Measurements from ENCODE around the gene CDK6. TPM values are rescaled to one million over a fixed set of nuclear protein-coding genes. Genes with fewer than 3 reads are reported as not detected.

The CDK6 gene
- total RNA-seq, 1 experiment from 2014 or later, result 10.5 TPM

DNA sequence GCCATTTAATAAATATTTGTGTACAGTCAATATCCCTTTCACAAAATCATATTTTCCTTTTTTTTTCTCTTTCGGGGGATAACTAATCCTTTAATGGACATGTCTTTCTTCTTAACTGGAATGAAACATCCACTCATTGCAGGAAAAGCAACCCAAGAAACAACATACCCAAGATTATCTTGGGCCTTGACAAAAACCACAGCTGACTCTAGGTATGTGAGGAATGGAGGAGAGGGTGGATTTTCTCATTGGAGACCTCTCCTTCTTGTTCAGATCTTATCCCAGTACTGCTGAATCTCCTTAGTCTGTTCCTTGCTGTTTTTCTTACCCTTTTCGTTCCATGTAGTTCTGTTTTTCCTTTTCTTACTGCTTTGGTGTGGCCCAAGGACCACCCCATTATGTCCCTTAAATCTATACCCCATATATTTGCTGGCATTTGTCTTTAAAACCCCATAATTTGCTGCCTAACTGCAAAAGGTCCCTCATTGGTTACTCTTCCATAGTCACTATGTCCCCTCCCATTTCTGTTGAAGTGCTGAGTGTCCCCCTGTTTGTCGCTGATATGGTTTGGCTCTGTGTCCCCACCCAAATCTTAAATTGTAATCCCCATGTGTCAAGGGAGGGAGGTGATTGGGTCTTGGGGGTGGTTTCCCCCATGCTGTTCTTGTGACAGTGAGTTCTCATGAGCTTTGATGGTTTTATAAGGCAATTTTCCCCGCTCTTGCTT lies 6.8 kb upstream of the CDK6 start:
- TF ChIP-seq, protein P1, sequence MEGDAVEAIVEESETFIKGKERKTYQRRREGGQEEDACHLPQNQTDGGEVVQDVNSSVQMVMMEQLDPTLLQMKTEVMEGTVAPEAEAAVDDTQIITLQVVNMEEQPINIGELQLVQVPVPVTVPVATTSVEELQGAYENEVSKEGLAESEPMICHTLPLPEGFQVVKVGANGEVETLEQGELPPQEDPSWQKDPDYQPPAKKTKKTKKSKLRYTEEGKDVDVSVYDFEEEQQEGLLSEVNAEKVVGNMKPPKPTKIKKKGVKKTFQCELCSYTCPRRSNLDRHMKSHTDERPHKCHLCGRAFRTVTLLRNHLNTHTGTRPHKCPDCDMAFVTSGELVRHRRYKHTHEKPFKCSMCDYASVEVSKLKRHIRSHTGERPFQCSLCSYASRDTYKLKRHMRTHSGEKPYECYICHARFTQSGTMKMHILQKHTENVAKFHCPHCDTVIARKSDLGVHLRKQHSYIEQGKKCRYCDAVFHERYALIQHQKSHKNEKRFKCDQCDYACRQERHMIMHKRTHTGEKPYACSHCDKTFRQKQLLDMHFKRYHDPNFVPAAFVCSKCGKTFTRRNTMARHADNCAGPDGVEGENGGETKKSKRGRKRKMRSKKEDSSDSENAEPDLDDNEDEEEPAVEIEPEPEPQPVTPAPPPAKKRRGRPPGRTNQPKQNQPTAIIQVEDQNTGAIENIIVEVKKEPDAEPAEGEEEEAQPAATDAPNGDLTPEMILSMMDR (conservative IDR thresholded peaks at IDR 0.05; ENCODE audit: low read depth, low read length), result no peak
- no peak for TF ChIP-seq EZH2 (IDR thresholded peaks at IDR 0.05; ENCODE audit: borderline replicate concordance, low read depth, low read length, poor library complexity, severe bottlenecking)
- H3K4me3 ChIP-seq (ENCODE audit: low read depth, low read length, poor library complexity, severe bottlenecking), result no peak overlapping the region
- no peaks in the 10 kb centered on the region for H3K4me1 ChIP-seq (ENCODE audit: insufficient read depth, low read length, poor library complexity, severe bottlenecking)
- H3K27ac ChIP-seq (ENCODE audit: low read depth, low read length, poor library complexity, severe bottlenecking), result no peak overlapping the region
- H3K36me3 ChIP-seq (ENCODE audit: insufficient read depth, low read length, poor library complexity, severe bottlenecking), result no peaks in the 10 kb centered on the region
- intact Hi-C loops (cut with micrococcal nuclease; ENCODE audit: unreplicated experiment), result no loop called here
- H3K9me3 ChIP-seq (ENCODE audit: low read depth, low read length, poor library complexity, severe bottlenecking), result no peaks in the 10 kb centered on the region
- H3K27me3 ChIP-seq (replicated peaks; ENCODE audit: insufficient read depth, low read depth, low read length, poor library complexity), result peaks cover 94% of the 10 kb centered on the region
- POLR2A ChIA-PET (ENCODE audit: low non-redundant PET), result no interaction called here
- no TSS peak for BruUV-seq (replicated peaks)
- CTCF ChIA-PET, result no interaction called here
- DNase-seq (ENCODE audit: low spot score), result no peak

DNA sequence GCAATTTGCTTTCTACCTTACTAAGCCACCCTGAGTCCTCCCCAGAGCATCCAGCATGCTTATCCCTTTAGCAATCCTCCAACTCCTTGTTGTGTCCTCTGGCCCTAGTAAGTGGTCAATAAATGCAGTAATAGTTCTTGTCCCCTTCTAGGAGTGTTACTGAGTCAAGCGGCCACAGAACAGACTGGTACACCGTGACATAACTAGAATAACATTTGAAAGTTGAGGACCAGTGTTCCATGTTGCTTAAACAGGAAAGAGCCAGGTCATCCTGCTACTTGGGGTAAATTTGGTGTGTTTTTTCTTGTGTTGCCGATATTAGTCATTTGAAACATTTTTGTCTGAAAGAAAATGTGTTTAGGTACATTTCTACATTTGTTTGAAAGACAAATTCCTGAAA lies 4.8 kb upstream of the CDK6 start:
- TF ChIP-seq, protein P1 (conservative IDR thresholded peaks at IDR 0.05; ENCODE audit: low read depth, low read length), result no peak
- TF ChIP-seq EZH2 (IDR thresholded peaks at IDR 0.05; ENCODE audit: borderline replicate concordance, low read depth, low read length, poor library complexity, severe bottlenecking), result no peak
- H3K27me3 ChIP-seq (replicated peaks; ENCODE audit: insufficient read depth, low read depth, low read length, poor library complexity), result peaks cover 88% of the 10 kb centered on the region
- BruUV-seq (replicated peaks), result no TSS peak
- H3K36me3 ChIP-seq (ENCODE audit: insufficient read depth, low read length, poor library complexity, severe bottlenecking), result no peaks in the 10 kb centered on the region
- CTCF ChIA-PET, result no interaction called here
- H3K27ac ChIP-seq (ENCODE audit: low read depth, low read length, poor library complexity, severe bottlenecking), result no peak overlapping the region
- intact Hi-C loops (cut with micrococcal nuclease; ENCODE audit: unreplicated experiment), result no loop called here
- DNase-seq (ENCODE audit: low spot score), result no peak
- no peaks in the 10 kb centered on the region for H3K9me3 ChIP-seq (ENCODE audit: low read depth, low read length, poor library complexity, severe bottlenecking)
- H3K4me3 ChIP-seq (ENCODE audit: low read depth, low read length, poor library complexity, severe bottlenecking), result no peak overlapping the region
- H3K4me1 ChIP-seq (ENCODE audit: insufficient read depth, low read length, poor library complexity, severe bottlenecking), result no peaks in the 10 kb centered on the region
- POLR2A ChIA-PET (ENCODE audit: low non-redundant PET), result no interaction called here

GRCh38 chr7:92840316-92840715 lies 3.9 kb upstream of the CDK6 start:
- TF ChIP-seq, protein P1 (conservative IDR thresholded peaks at IDR 0.05; ENCODE audit: low read depth, low read length), result no peak
- TF ChIP-seq EZH2 (IDR thresholded peaks at IDR 0.05; ENCODE audit: borderline replicate concordance, low read depth, low read length, poor library complexity, severe bottlenecking), result no peak
- POLR2A ChIA-PET (ENCODE audit: low non-redundant PET), result no interaction called here
- DNase-seq (ENCODE audit: low spot score), result no peak
- CTCF ChIA-PET, result no interaction called here
- intact Hi-C loops (cut with micrococcal nuclease; ENCODE audit: unreplicated experiment), result no loop called here
- BruUV-seq (replicated peaks), result no TSS peak
- Histone ChIP-seq H3K36me3 (ENCODE audit: insufficient read depth, low read length, poor library complexity, severe bottlenecking) (no peaks in the 10 kb centered on the region), H3K4me3 (ENCODE audit: low read depth, low read length, poor library complexity, severe bottlenecking) (no peak overlapping the region), H3K27ac (ENCODE audit: low read depth, low read length, poor library complexity, severe bottlenecking) (no peak overlapping the region), H3K27me3 (replicated peaks; ENCODE audit: insufficient read depth, low read depth, low read length, poor library complexity) (peaks cover 80% of the 10 kb centered on the region), H3K9me3 (ENCODE audit: low read depth, low read length, poor library complexity, severe bottlenecking) (no peaks in the 10 kb centered on the region), H3K4me1 (ENCODE audit: insufficient read depth, low read length, poor library complexity, severe bottlenecking) (no peaks in the 10 kb centered on the region)

Data from A673 (cell line).